Panc1 (cell line): ENCODE measurements around the gene MTNR1B. TPM values are rescaled to one million over a fixed set of nuclear protein-coding genes. Genes with fewer than 3 reads are reported as not detected.

Experiments
- ATAC-seq: fragments of 200-7000 bp; cut with Tn5 transposase; 2 replicates; pipeline ENCODE4 v1.9.1; 2020; ENCODE audit warnings: mild to moderate bottlenecking, moderate library complexity
- BruUV-seq: library from RNA; stranded (reverse); fragments of 400-500 nt; replicated peaks from 2 replicates; lab custom pipeline; 2021; lab: Mats Ljungman, UMichigan
- CTCF ChIA-PET: fragments of 300-600 bp; sonication (Branson Sonifier 250); formaldehyde crosslinking; loops from one replicate; lab custom pipeline; 2022; ENCODE audit warnings: antibody characterized with exemption; lab: Charles Lee
- POLR2A ChIA-PET: fragments of 300-600 bp; sonication (Branson Sonifier 250); formaldehyde crosslinking; loops from one replicate; lab custom pipeline; 2022; ENCODE audit warnings: antibody characterized with exemption; lab: Charles Lee
- DNase-seq: peaks from one replicate; pipeline ENCODE4 v3.0.0-alpha.2; 2010; ENCODE audit warnings: low read depth, low spot score
- H3K27ac ChIP-seq: 2 replicates; pipeline ENCODE4 v1.5.1; 2011; ENCODE audit warnings: mild to moderate bottlenecking, low read length, inconsistent platforms
- H3K27me3 ChIP-seq: fragments of 200-500 bp; sonication (Bioruptor generic); 2 replicates; pipeline ENCODE4 v1.6.0; 2014; ENCODE audit warnings: low read length, inconsistent platforms; ENCODE audit not compliant: control insufficient read depth, insufficient read depth
- H3K36me3 ChIP-seq: fragments of 200-500 bp; sonication (Bioruptor generic); 2 replicates; pipeline ENCODE4 v1.5.1; 2014; ENCODE audit warnings: inconsistent platforms, mild to moderate bottlenecking, low read length, moderate library complexity; ENCODE audit not compliant: control insufficient read depth, insufficient read depth
- H3K4me1 ChIP-seq: 2 replicates; pipeline ENCODE4 v1.5.1; 2011; ENCODE audit warnings: inconsistent platforms, mild to moderate bottlenecking, low read length, moderate library complexity; ENCODE audit not compliant: control insufficient read depth, insufficient read depth
- H3K4me3 ChIP-seq, 2 experiments: 2 replicates each; pipeline ENCODE4 v1.5.1; 2011 to 2012; ENCODE audit warnings: low read depth in 2 of 2, low read length in 2 of 2, mild to moderate bottlenecking in 2 of 2, inconsistent platforms in 1 of 2, moderate library complexity in 1 of 2
- H3K9me3 ChIP-seq: fragments of 200-500 bp; sonication (Bioruptor generic); 2 replicates; pipeline ENCODE4 v1.5.1; 2014; ENCODE audit warnings: low read depth, mild to moderate bottlenecking, inconsistent platforms, low read length, moderate library complexity; ENCODE audit not compliant: control insufficient read depth, insufficient read depth
- POLR2AphosphoS5 ChIP-seq: IDR thresholded peaks from 2 replicates; pipeline ENCODE4 v1.6.1; 2012; ENCODE audit warnings: mild to moderate bottlenecking, low read depth, low read length, moderate library complexity
- REST ChIP-seq, 2 experiments: IDR thresholded peaks; 2 replicates each; pipeline ENCODE4 v1.6.1; 2011 to 2012; ENCODE audit warnings: low read depth in 2 of 2, control low read depth in 1 of 2, low read length in 1 of 2, mild to moderate bottlenecking in 1 of 2, moderate library complexity in 1 of 2; ENCODE audit not compliant: insufficient read depth in 1 of 2
- SIN3A ChIP-seq: IDR thresholded peaks from 2 replicates; pipeline ENCODE4 v1.6.1; 2012; ENCODE audit warnings: low read depth, mild to moderate bottlenecking, low read length, moderate library complexity, borderline replicate concordance; ENCODE audit not compliant: insufficient read depth
- TCF7L2 ChIP-seq: IDR thresholded peaks from 2 replicates; pipeline ENCODE4 v1.6.1; 2011; ENCODE audit warnings: mild to moderate bottlenecking, low read depth, low read length, inconsistent platforms
- in situ Hi-C: cut with HindIII; loops from 2 replicates; pipeline ENCODE4 v1.10.0; 2016; ENCODE audit warnings: low sequenced_read_pairs, low pct_unique_long_range_greater_than_20kb
- intact Hi-C: fragments of 100-400 bp; cut with micrococcal nuclease; formaldehyde crosslinking; loops from one replicate; pipeline ENCODE4 v1.10.0; 2022; ENCODE audit not compliant: unreplicated experiment
- total RNA-seq: library from RNA; stranded (reverse); gene quantifications from one replicate; pipeline ENCODE4 v1.2.1, GENCODE V29; 2021; ENCODE audit not compliant: unreplicated experiment
- TF ChIP-seq, protein P1 (sequence below): fragments of 450-650 bp; IDR thresholded peaks from 2 replicates; pipeline ENCODE4 v1.5.1; 2017; ENCODE audit warnings: mild to moderate bottlenecking

MTNR1B gene
- total RNA-seq, 1 experiment from 2014 or later: not detected

- ChIA-PET CTCF (no interaction called here), POLR2A (no interaction called here)
- Histone ChIP-seq H3K4me1 (no peaks in the 10 kb centered on the region), H3K27me3 (no peaks in the 10 kb centered on the region; the same call in 1 of the 2 replicates), H3K36me3 (no peaks in the 10 kb centered on the region), H3K27ac (no peak overlapping the region), H3K9me3 (no peaks in the 10 kb centered on the region), H3K4me3 (no peak overlapping the region)
- in situ Hi-C loops: no loop called here
- no TSS peak for BruUV-seq
- intact Hi-C loops: no loop called here
- TF ChIP-seq, protein P1, sequence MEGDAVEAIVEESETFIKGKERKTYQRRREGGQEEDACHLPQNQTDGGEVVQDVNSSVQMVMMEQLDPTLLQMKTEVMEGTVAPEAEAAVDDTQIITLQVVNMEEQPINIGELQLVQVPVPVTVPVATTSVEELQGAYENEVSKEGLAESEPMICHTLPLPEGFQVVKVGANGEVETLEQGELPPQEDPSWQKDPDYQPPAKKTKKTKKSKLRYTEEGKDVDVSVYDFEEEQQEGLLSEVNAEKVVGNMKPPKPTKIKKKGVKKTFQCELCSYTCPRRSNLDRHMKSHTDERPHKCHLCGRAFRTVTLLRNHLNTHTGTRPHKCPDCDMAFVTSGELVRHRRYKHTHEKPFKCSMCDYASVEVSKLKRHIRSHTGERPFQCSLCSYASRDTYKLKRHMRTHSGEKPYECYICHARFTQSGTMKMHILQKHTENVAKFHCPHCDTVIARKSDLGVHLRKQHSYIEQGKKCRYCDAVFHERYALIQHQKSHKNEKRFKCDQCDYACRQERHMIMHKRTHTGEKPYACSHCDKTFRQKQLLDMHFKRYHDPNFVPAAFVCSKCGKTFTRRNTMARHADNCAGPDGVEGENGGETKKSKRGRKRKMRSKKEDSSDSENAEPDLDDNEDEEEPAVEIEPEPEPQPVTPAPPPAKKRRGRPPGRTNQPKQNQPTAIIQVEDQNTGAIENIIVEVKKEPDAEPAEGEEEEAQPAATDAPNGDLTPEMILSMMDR: no peak
- TF ChIP-seq REST (IDR thresholded peaks at IDR 0.05; ENCODE audit: insufficient read depth in 1 of 2, low read depth in 2 of 2, low read length in 1 of 2): no peak
- ATAC-seq (no peak), DNase-seq (no peak)
Observed at GRCh38 chr11:92972248-92972647, 2.8 kb downstream of the MTNR1B start.

GRCh38 chr11:92975285-92975684 is 5.8 kb downstream of the MTNR1B start:
- ATAC-seq (no peak), DNase-seq (no peak)
- H3K27ac ChIP-seq: no peak overlapping the region
- no peak overlapping the region for H3K4me3 ChIP-seq
- TF ChIP-seq SIN3A: no peak
- no peak for TF ChIP-seq POLR2AphosphoS5
- TF ChIP-seq, protein P1: no peak
- H3K9me3 ChIP-seq: no peaks in the 10 kb centered on the region
- in situ Hi-C loops (no loop called here), intact Hi-C loops (no loop called here)
- BruUV-seq: no TSS peak
- POLR2A ChIA-PET: no interaction called here
- H3K4me1 ChIP-seq: no peaks in the 10 kb centered on the region
- CTCF ChIA-PET: no interaction called here
- no peaks in the 10 kb centered on the region for H3K36me3 ChIP-seq
- no peaks in the 10 kb centered on the region; the same call in 1 of the 2 replicates for H3K27me3 ChIP-seq

DNA sequence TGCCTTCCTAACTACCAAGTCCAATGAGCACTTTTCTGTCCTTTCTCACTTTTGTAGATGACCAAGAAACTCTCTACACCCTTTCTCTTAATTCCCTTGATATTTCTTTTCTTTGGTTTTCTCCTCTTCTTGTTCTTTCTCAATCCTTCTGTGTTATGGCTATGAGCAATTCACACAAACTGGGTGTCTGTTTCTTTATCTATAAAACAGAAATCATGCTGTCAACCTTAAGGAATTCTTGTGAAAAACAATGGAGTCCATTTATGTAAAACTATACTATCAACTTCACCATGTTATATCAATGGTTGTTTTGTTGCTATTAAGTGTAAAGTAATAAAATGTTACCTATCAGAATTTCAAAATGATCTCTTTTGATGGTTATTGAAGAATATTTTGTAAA is 7.2 kb downstream of the MTNR1B start:
- Histone ChIP-seq H3K4me3 (no peak overlapping the region), H3K9me3 (no peaks in the 10 kb centered on the region), H3K27me3 (no peaks in the 10 kb centered on the region; the same call in 1 of the 2 replicates), H3K36me3 (no peaks in the 10 kb centered on the region), H3K27ac (no peak overlapping the region), H3K4me1 (no peaks in the 10 kb centered on the region)
- no TSS peak for BruUV-seq
- TF ChIP-seq SIN3A (no peak), TCF7L2 (no peak), POLR2AphosphoS5 (no peak), REST (IDR thresholded peaks at IDR 0.05; ENCODE audit: insufficient read depth in 1 of 2, low read depth in 2 of 2, low read length in 1 of 2) (no peak)
- TF ChIP-seq, protein P1: no peak
- DNase-seq (no peak), ATAC-seq (no peak)
- CTCF ChIA-PET: no interaction called here
- in situ Hi-C loops (no loop called here), intact Hi-C loops (no loop called here)
- POLR2A ChIA-PET: no interaction called here
